Stomach (tissue), 4 donors: ENCODE data around the gene ASL.
"Not testable (repeated sequence)": the region's sequence is repeated elsewhere in the genome, so short reads cannot be mapped to it uniquely, and the experiment has no call there.

Source experiments
- EP300 ChIP-seq: sonication (generic); formaldehyde crosslinking; IDR thresholded peaks from one replicate; pipeline ENCODE4 v1.6.1; 2017; ENCODE audit warnings: antibody characterized with exemption
- POLR2AphosphoS5 ChIP-seq, 3 donors: sonication (generic); formaldehyde crosslinking; IDR thresholded peaks; one replicate each; pipeline ENCODE4 v1.6.1; 2016; ENCODE audit warnings: antibody characterized with exemption in 3 of 3
- TF ChIP-seq, protein P1 (sequence below), 7 experiments: fragments of 450-650 bp in 4 of 7; fragments of 200-600 bp in 3 of 7; sonication (generic) in 3 of 7; IDR thresholded peaks; one replicate each; pipeline ENCODE4 v1.5.1; 2016 to 2019; ENCODE audit warnings: antibody characterized with exemption in 7 of 7, control low read depth in 2 of 7, mild to moderate bottlenecking in 1 of 7

DNA sequence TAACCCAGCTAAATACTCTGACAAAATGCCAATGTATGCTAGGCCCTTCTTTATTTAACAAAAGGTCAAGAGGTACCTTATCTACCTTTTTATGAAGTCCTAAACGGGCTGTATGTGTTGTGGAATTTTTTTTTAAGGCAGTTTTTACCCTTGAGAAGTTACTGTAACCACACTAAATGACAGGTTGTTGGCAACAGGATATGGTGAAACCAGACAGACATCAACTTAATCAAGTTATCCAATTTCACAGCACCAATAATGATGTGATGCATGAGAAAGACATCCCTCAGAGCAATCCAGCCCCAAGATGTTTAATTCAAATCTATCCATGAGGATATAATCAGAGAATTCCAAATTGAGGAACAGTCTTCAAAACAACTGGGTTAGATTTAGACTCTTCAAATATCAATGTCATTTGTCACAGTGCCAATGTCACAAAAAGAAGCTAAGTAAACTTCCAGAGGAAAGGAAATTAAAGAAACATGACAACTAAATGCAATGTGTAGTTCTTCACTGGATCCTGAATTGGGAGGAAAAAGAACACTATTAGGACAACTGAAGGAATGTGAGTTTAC lies 41.1 kb upstream of the ASL start:
- not testable (repeated sequence) for TF ChIP-seq POLR2AphosphoS5 (IDR thresholded peaks at IDR 0.05); EP300
- TF ChIP-seq, protein P1, sequence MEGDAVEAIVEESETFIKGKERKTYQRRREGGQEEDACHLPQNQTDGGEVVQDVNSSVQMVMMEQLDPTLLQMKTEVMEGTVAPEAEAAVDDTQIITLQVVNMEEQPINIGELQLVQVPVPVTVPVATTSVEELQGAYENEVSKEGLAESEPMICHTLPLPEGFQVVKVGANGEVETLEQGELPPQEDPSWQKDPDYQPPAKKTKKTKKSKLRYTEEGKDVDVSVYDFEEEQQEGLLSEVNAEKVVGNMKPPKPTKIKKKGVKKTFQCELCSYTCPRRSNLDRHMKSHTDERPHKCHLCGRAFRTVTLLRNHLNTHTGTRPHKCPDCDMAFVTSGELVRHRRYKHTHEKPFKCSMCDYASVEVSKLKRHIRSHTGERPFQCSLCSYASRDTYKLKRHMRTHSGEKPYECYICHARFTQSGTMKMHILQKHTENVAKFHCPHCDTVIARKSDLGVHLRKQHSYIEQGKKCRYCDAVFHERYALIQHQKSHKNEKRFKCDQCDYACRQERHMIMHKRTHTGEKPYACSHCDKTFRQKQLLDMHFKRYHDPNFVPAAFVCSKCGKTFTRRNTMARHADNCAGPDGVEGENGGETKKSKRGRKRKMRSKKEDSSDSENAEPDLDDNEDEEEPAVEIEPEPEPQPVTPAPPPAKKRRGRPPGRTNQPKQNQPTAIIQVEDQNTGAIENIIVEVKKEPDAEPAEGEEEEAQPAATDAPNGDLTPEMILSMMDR (IDR thresholded peaks at IDR 0.05), result not testable (repeated sequence)
